Neural cell (in vitro differentiated cells): ENCODE results near the gene PPP3R1.

Experiments
- EP300 ChIP-seq: fragments of 450-650 bp; conservative IDR thresholded peaks from 2 replicates; pipeline ENCODE4 v1.6.1; 2014; ENCODE audit warnings: antibody characterized with exemption, mild to moderate bottlenecking, moderate library complexity; ENCODE audit not compliant: poor library complexity, severe bottlenecking
- EZH2 ChIP-seq: fragments of 200-600, 300-800 bp; shearing (Covaris generic), sonication (generic); IDR thresholded peaks from 2 replicates; pipeline ENCODE4 v1.6.1; 2014; ENCODE audit warnings: antibody characterized with exemption, low read length, borderline replicate concordance, mild to moderate bottlenecking; ENCODE audit not compliant: insufficient read depth, poor library complexity, severe bottlenecking
- MXI1 ChIP-seq: fragments of 450-650 bp; conservative IDR thresholded peaks from 2 replicates; pipeline ENCODE4 v1.6.1; 2014; ENCODE audit warnings: antibody characterized with exemption, mild to moderate bottlenecking; ENCODE audit not compliant: poor library complexity, severe bottlenecking
- POLR2AphosphoS5 ChIP-seq: IDR thresholded peaks from 2 replicates; pipeline ENCODE4 v1.6.1; 2012
- TAF1 ChIP-seq: IDR thresholded peaks from 2 replicates; pipeline ENCODE4 v1.6.1; 2012; ENCODE audit warnings: low read depth
- TF ChIP-seq, protein P1 (sequence below): fragments of 450-650 bp; IDR thresholded peaks from 2 replicates; pipeline ENCODE4 v1.5.1; 2014; ENCODE audit warnings: antibody characterized with exemption, mild to moderate bottlenecking, moderate library complexity; ENCODE audit not compliant: poor library complexity, severe bottlenecking
- TF ChIP-seq, protein P2 (sequence below): IDR thresholded peaks from 2 replicates; pipeline ENCODE4 v1.6.1; 2012; ENCODE audit warnings: borderline replicate concordance

DNA sequence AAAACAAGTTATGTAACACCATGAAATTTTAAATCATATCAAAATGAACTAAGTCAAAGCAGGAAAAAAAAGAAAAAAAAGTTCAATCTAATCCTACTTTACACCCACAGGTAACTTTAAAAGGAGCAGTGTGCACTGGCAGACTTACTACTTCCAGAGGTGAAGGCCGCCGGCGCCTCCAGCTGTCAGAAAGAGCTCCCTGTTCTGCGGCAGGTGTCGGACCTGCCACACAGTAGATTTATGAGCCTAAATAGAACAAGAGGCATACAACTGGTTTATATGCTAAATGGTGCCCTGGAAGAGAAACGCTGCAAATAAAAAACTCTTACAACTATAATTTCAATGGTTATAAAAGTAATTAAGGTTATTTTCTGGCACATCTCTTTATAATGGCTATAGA lies 117.8 kb downstream of the PPP3R1 start:
- TF ChIP-seq, protein P1, sequence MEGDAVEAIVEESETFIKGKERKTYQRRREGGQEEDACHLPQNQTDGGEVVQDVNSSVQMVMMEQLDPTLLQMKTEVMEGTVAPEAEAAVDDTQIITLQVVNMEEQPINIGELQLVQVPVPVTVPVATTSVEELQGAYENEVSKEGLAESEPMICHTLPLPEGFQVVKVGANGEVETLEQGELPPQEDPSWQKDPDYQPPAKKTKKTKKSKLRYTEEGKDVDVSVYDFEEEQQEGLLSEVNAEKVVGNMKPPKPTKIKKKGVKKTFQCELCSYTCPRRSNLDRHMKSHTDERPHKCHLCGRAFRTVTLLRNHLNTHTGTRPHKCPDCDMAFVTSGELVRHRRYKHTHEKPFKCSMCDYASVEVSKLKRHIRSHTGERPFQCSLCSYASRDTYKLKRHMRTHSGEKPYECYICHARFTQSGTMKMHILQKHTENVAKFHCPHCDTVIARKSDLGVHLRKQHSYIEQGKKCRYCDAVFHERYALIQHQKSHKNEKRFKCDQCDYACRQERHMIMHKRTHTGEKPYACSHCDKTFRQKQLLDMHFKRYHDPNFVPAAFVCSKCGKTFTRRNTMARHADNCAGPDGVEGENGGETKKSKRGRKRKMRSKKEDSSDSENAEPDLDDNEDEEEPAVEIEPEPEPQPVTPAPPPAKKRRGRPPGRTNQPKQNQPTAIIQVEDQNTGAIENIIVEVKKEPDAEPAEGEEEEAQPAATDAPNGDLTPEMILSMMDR = no peak
- no peak for TF ChIP-seq EP300
- TF ChIP-seq, protein P2, sequence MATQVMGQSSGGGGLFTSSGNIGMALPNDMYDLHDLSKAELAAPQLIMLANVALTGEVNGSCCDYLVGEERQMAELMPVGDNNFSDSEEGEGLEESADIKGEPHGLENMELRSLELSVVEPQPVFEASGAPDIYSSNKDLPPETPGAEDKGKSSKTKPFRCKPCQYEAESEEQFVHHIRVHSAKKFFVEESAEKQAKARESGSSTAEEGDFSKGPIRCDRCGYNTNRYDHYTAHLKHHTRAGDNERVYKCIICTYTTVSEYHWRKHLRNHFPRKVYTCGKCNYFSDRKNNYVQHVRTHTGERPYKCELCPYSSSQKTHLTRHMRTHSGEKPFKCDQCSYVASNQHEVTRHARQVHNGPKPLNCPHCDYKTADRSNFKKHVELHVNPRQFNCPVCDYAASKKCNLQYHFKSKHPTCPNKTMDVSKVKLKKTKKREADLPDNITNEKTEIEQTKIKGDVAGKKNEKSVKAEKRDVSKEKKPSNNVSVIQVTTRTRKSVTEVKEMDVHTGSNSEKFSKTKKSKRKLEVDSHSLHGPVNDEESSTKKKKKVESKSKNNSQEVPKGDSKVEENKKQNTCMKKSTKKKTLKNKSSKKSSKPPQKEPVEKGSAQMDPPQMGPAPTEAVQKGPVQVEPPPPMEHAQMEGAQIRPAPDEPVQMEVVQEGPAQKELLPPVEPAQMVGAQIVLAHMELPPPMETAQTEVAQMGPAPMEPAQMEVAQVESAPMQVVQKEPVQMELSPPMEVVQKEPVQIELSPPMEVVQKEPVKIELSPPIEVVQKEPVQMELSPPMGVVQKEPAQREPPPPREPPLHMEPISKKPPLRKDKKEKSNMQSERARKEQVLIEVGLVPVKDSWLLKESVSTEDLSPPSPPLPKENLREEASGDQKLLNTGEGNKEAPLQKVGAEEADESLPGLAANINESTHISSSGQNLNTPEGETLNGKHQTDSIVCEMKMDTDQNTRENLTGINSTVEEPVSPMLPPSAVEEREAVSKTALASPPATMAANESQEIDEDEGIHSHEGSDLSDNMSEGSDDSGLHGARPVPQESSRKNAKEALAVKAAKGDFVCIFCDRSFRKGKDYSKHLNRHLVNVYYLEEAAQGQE = no peak
- TF ChIP-seq EZH2 = no peak
- TF ChIP-seq POLR2AphosphoS5 = no peak
- no peak for TF ChIP-seq TAF1
- TF ChIP-seq MXI1 = no peak
